K562 (cell line): ENCODE results near the gene PBXIP1. TPM values are rescaled to one million over a fixed set of nuclear protein-coding genes. Genes with fewer than 3 reads are reported as not detected.

ENCODE experiments used
- BDP1 ChIP-seq: IDR thresholded peaks from 3 replicates; pipeline ENCODE4 v1.6.1; 2011; ENCODE audit not compliant: insufficient read length, insufficient read depth
- CBFA2T3 ChIP-seq: fragments of 450-650 bp; IDR thresholded peaks from 2 replicates; pipeline ENCODE4 v1.6.1; 2017
- ERF ChIP-seq: fragments of 450-650 bp; formaldehyde crosslinking; IDR thresholded peaks from 2 replicates; pipeline ENCODE4 v1.4.0; 2020; ENCODE audit warnings: mild to moderate bottlenecking, mixed read lengths
- ETV1 ChIP-seq: fragments of 450-650 bp; conservative IDR thresholded peaks from 2 replicates; pipeline ENCODE4 v1.6.1; 2016; ENCODE audit warnings: missing genetic modification characterization, control low read depth, low read depth, missing compliant biosample characterization
- GTF2F1 ChIP-seq: IDR thresholded peaks from 2 replicates; pipeline ENCODE4 v1.6.1; 2011; ENCODE audit warnings: low read depth, low read length, improper control_type of control experiment
- HDAC3 ChIP-seq: fragments of 450-650 bp; IDR thresholded peaks from 2 replicates; pipeline ENCODE4 v1.6.1; 2018; ENCODE audit warnings: borderline replicate concordance, mild to moderate bottlenecking, moderate library complexity; ENCODE audit not compliant: partially characterized antibody
- KAT8 ChIP-seq: fragments of 450-650 bp; IDR thresholded peaks from 2 replicates; pipeline ENCODE4 v1.6.1; 2016; ENCODE audit warnings: low read depth, mild to moderate bottlenecking
- MEF2A ChIP-seq: IDR thresholded peaks from 2 replicates; pipeline ENCODE4 v1.6.1; 2011; ENCODE audit warnings: low read depth, mild to moderate bottlenecking, low read length, moderate library complexity; ENCODE audit not compliant: control insufficient read depth
- RBM15 ChIP-seq: fragments of 200-400 bp; formaldehyde crosslinking; IDR thresholded peaks from 2 replicates; pipeline ENCODE4 v1.6.1; 2018; ENCODE audit warnings: mild to moderate bottlenecking, low read length, moderate library complexity; ENCODE audit not compliant: insufficient read depth
- SAFB ChIP-seq: fragments of 200-400 bp; formaldehyde crosslinking; IDR thresholded peaks from 2 replicates; pipeline ENCODE4 v1.6.1; 2017; ENCODE audit warnings: low read depth, low read length, borderline replicate concordance
- SIN3B ChIP-seq: fragments of 450-650 bp; IDR thresholded peaks from 2 replicates; pipeline ENCODE4 v1.6.1; 2017; ENCODE audit warnings: low read depth, mild to moderate bottlenecking, moderate library complexity
- SUPT5H ChIP-seq: fragments of 450-650 bp; IDR thresholded peaks from 2 replicates; pipeline ENCODE4 v1.6.1; 2016
- TAF15 ChIP-seq: fragments of 200-400 bp; formaldehyde crosslinking; IDR thresholded peaks from 2 replicates; pipeline ENCODE4 v1.6.1; 2017; ENCODE audit warnings: mild to moderate bottlenecking, low read depth, low read length, moderate library complexity
- XRCC5 ChIP-seq: fragments of 200-400 bp; formaldehyde crosslinking; IDR thresholded peaks from 2 replicates; pipeline ENCODE4 v1.6.1; 2017; ENCODE audit warnings: low read depth, mild to moderate bottlenecking, low read length
- ZNF644 ChIP-seq: fragments of 200-800 bp; sonication (Bioruptor generic); IDR thresholded peaks from 2 replicates; pipeline ENCODE4 v1.6.1; 2016; ENCODE audit warnings: low read depth, missing genetic modification characterization, missing compliant biosample characterization
- polyA plus RNA-seq, 8 experiments: library from polyadenylated mRNA; depleted of rRNA in 4 of 8; stranded (reverse) in 5 of 8; unstranded in 3 of 8; fragments of >200 nt; fragmentation: Nextera tagmentation in 2 of 8; fragmentation: Illumina TruSeq in 1 of 8; extraction: Ambion mirVana in 2 of 8; extraction: Trizol in 1 of 8; gene quantifications; 2 replicates each; pipeline versions ENCODE4 v1.2.1 to v1.2.3, GENCODE V29; 2011 to 2014; ENCODE audit warnings: inconsistent platforms in 1 of 8, missing spikeins in 1 of 8
- total RNA-seq, 7 experiments: library from RNA; depleted of rRNA in 6 of 7; stranded (reverse); fragments of >200 nt in 6 of 7; fragmentation: Illumina TruSeq in 2 of 7; extraction: Trizol in 2 of 7; gene quantifications; 2 replicates each; pipeline versions ENCODE4 v1.2.1 to v1.2.3, GENCODE V29; 2011 to 2021; ENCODE audit warnings: low replicate concordance in 1 of 7
- TF ChIP-seq, protein P1 (sequence below): sonication (generic); formaldehyde crosslinking; IDR thresholded peaks from 2 replicates; pipeline ENCODE4 v1.8.0; 2022; ENCODE audit warnings: mild to moderate bottlenecking, missing genetic modification reagents
- TF ChIP-seq, protein P2 (sequence below): sonication (generic); formaldehyde crosslinking; IDR thresholded peaks from 2 replicates; pipeline ENCODE4 v1.8.0; 2022; ENCODE audit warnings: mild to moderate bottlenecking, missing genetic modification reagents
- TF ChIP-seq, protein P3 (sequence below): IDR thresholded peaks from 2 replicates; pipeline ENCODE4 v1.6.1; 2012; ENCODE audit warnings: low read depth, low read length, improper control_type of control experiment, borderline replicate concordance
- TF ChIP-seq, protein P4 (sequence below): sonication (generic); formaldehyde crosslinking; IDR thresholded peaks from 2 replicates; pipeline ENCODE4 v1.8.1; 2023; ENCODE audit warnings: mild to moderate bottlenecking, missing genetic modification reagents
- TF ChIP-seq, protein P5 (sequence below): fragments of 250-450 bp; sonication (Bioruptor Pico); IDR thresholded peaks from 2 replicates; pipeline ENCODE4 v1.5.0; 2021

The PBXIP1 gene
- total and polyA plus RNA-seq, 9 of the 15 experiments (the other 6 are each of a cell fraction or from before 2014, with no cell fraction given), result 0.13 to 8.3 (median 5.8) TPM

DNA sequence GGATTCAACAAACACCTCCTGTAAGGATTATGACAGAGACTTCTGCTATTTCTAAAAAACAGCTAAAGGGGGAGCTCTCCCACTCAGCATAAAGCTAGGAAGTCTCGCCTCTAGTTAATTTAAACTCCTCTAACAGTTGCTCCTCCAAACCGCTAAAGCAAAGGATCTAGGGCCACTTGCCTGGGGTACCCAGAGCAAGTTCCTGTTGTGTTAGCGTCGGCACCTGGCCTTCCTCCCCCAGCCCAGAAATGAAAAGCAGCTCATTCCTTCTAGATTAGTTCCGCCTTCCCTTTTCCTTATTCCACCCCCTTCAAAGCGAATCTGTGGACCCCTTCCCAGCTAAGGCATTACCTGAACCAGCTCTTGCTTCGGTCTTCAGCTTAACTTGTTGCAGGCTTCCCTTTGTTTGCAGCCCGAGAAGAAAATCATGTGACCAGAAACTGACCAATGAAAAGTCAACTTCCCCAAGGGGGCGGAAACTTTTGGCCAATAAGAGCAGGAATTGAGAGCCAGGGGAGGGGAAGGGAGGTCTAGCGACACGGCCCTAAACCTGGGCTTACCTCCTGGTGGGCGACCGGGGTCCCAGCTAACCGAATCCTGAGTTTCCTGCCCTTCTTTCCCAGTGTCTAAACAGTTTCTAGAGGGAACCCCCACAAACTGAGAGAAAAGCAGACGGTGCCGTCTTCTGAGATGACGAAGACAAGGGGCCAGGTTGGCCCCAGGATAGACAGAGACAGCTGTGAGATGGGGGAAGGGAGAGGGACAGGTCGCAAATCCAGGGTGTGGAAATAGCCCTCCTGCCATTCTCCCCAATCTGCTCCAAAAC, at the start of gene PBXIP1 (continued):
- TF ChIP-seq, protein P1, sequence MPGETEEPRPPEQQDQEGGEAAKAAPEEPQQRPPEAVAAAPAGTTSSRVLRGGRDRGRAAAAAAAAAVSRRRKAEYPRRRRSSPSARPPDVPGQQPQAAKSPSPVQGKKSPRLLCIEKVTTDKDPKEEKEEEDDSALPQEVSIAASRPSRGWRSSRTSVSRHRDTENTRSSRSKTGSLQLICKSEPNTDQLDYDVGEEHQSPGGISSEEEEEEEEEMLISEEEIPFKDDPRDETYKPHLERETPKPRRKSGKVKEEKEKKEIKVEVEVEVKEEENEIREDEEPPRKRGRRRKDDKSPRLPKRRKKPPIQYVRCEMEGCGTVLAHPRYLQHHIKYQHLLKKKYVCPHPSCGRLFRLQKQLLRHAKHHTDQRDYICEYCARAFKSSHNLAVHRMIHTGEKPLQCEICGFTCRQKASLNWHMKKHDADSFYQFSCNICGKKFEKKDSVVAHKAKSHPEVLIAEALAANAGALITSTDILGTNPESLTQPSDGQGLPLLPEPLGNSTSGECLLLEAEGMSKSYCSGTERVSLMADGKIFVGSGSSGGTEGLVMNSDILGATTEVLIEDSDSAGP (CRISPR knock-in tag), result no peak
- no peak for TF ChIP-seq ZNF644 (tag)
- no peak for TF ChIP-seq GTF2F1
- TF ChIP-seq CBFA2T3, result no peak
- TF ChIP-seq MEF2A, result no peak
- 0 out of 2 replicates have a peak, but pooled peaks have one; percentile 39 for TF ChIP-seq XRCC5
- TF ChIP-seq ERF, result no peak
- no peak for TF ChIP-seq SIN3B
- no peak for TF ChIP-seq HDAC3
- TF ChIP-seq RBM15, result no peak
- TF ChIP-seq, protein P2, sequence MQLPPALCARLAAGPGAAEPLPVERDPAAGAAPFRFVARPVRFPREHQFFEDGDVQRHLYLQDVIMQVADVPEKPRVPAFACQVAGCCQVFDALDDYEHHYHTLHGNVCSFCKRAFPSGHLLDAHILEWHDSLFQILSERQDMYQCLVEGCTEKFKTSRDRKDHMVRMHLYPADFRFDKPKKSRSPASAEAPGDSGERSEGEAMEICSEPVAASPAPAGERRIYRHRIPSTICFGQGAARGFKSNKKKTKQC (CRISPR knock-in tag), result no peak
- TF ChIP-seq, protein P3, sequence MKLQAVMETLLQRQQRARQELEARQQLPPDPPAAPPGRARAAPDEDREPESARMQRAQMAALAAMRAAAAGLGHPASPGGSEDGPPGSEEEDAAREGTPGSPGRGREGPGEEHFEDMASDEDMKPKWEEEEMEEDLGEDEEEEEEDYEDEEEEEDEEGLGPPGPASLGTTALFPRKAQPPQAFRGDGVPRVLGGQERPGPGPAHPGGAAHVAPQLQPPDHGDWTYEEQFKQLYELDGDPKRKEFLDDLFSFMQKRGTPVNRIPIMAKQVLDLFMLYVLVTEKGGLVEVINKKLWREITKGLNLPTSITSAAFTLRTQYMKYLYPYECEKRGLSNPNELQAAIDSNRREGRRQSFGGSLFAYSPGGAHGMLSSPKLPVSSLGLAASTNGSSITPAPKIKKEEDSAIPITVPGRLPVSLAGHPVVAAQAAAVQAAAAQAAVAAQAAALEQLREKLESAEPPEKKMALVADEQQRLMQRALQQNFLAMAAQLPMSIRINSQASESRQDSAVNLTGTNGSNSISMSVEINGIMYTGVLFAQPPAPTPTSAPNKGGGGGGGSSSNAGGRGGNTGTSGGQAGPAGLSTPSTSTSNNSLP, result no peak
- no peak for TF ChIP-seq TAF15
- TF ChIP-seq SAFB, result no peak
- TF ChIP-seq, protein P4, sequence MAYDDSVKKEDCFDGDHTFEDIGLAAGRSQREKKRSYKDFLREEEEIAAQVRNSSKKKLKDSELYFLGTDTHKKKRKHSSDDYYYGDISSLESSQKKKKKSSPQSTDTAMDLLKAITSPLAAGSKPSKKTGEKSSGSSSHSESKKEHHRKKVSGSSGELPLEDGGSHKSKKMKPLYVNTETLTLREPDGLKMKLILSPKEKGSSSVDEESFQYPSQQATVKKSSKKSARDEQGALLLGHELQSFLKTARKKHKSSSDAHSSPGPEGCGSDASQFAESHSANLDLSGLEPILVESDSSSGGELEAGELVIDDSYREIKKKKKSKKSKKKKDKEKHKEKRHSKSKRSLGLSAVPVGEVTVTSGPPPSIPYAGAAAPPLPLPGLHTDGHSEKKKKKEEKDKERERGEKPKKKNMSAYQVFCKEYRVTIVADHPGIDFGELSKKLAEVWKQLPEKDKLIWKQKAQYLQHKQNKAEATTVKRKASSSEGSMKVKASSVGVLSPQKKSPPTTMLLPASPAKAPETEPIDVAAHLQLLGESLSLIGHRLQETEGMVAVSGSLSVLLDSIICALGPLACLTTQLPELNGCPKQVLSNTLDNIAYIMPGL, result 0 out of 2 replicates have a peak, but pooled peaks have one; percentile 44
- TF ChIP-seq, protein P5, sequence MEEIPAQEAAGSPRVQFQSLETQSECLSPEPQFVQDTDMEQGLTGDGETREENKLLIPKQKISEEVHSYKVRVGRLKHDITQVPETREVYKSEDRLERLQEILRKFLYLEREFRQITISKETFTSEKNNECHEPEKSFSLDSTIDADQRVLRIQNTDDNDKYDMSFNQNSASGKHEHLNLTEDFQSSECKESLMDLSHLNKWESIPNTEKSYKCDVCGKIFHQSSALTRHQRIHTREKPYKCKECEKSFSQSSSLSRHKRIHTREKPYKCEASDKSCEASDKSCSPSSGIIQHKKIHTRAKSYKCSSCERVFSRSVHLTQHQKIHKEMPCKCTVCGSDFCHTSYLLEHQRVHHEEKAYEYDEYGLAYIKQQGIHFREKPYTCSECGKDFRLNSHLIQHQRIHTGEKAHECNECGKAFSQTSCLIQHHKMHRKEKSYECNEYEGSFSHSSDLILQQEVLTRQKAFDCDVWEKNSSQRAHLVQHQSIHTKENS (CRISPR knock-in tag), result no peak
- TF ChIP-seq BDP1, result no peak
- no peak for TF ChIP-seq ETV1 (tag)
- TF ChIP-seq KAT8, result no peak
- TF ChIP-seq SUPT5H, result no peak
